22Rv1 (cell line): ENCODE data around the gene TM4SF5.

Experiments
- CTCF ChIP-seq: fragments of 450-650 bp; IDR thresholded peaks from 2 replicates; pipeline ENCODE4 v1.5.1; 2017; ENCODE audit warnings: mild to moderate bottlenecking
- ZFX ChIP-seq: fragments of 450-650 bp; IDR thresholded peaks from 2 replicates; pipeline ENCODE4 v1.6.1; 2017; ENCODE audit warnings: antibody characterized with exemption, borderline replicate concordance

- peak; percentile 91 for TF ChIP-seq CTCF
- TF ChIP-seq ZFX, result no peak
These were observed 18.4 kb downstream of the TM4SF5 start for GRCh38 chr17:4789951-4790704.
